Measurements from ENCODE around the gene GDPD1. TPM values are rescaled to one million over a fixed set of nuclear protein-coding genes. Genes with fewer than 3 reads are reported as not detected.

GDPD1 gene
- total RNA-seq, 2 donors from 2014 or later: 3.8 to 5.6 TPM

DNA sequence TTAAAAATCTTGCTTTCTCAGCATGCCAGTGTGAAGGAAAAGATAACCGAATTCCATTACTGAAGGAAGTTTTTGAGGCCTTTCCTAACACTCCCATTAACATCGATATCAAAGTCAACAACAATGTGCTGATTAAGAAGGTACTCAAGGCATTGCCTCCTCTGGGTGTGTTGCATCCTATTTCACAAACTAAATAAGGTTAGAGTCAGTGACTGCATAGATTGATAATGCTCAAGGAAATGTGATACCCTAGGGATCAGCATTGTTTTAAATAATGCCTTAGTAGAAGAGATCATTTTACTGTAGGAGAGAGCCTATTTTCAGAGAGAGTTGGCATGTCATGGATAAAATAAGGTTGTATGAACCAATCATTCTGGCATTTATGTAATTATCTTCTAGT is 36.8 kb downstream of the GDPD1 start:
- 88% methylated on average over 2 of the region's 2 CpGs for WGBS
- H3K9me3 ChIP-seq: no peaks in the 10 kb centered on the region
- TF ChIP-seq POLR2A (IDR thresholded peaks at IDR 0.05) (no peak), POLR2AphosphoS5 (IDR thresholded peaks at IDR 0.05) (no peak)
- TF ChIP-seq, protein P1, sequence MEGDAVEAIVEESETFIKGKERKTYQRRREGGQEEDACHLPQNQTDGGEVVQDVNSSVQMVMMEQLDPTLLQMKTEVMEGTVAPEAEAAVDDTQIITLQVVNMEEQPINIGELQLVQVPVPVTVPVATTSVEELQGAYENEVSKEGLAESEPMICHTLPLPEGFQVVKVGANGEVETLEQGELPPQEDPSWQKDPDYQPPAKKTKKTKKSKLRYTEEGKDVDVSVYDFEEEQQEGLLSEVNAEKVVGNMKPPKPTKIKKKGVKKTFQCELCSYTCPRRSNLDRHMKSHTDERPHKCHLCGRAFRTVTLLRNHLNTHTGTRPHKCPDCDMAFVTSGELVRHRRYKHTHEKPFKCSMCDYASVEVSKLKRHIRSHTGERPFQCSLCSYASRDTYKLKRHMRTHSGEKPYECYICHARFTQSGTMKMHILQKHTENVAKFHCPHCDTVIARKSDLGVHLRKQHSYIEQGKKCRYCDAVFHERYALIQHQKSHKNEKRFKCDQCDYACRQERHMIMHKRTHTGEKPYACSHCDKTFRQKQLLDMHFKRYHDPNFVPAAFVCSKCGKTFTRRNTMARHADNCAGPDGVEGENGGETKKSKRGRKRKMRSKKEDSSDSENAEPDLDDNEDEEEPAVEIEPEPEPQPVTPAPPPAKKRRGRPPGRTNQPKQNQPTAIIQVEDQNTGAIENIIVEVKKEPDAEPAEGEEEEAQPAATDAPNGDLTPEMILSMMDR (IDR thresholded peaks at IDR 0.05): no peak
- H3K27ac ChIP-seq: no peak overlapping the region
- H3K27me3 ChIP-seq (replicated peaks; ENCODE audit: insufficient read depth): no peaks in the 10 kb centered on the region
- no peak for DNase-seq (ENCODE audit: low spot score)
- no peak overlapping the region for H3K4me3 ChIP-seq
- intact Hi-C loops (cut with DNase I): no loop called here
- H3K36me3 ChIP-seq: no peaks in the 10 kb centered on the region
- H3K4me1 ChIP-seq (replicated peaks): no peaks in the 10 kb centered on the region

DNA sequence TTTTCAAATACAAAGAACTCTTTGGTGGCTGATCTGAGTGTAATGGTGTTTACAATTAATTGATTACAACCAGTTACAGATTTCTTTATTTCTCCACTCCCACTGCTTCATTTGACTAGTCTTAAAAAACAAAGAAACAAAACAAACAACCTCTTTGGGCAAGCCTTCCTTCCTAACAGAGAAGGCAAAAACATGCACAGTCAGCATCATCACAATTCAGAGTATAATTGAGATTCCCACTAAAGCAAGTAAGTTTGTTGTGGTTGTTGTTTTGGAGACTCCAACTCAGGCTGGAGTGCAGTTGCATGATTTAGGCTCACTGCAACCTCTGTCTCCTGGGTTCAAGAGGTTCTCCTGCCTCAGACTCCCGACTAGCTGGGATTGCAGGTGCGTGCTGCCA is 40.4 kb downstream of the GDPD1 start:
- H3K4me1 ChIP-seq (replicated peaks): no peaks in the 10 kb centered on the region
- H3K9me3 ChIP-seq: no peaks in the 10 kb centered on the region
- DNase-seq (ENCODE audit: low spot score): no peak
- TF ChIP-seq, protein P1 (IDR thresholded peaks at IDR 0.05): no peak
- TF ChIP-seq POLR2A (IDR thresholded peaks at IDR 0.05) (no peak), POLR2AphosphoS5 (IDR thresholded peaks at IDR 0.05) (no peak)
- no peak overlapping the region for H3K27ac ChIP-seq
- intact Hi-C loops (cut with DNase I): no loop called here
- no peaks in the 10 kb centered on the region for H3K36me3 ChIP-seq
- no peaks in the 10 kb centered on the region for H3K27me3 ChIP-seq (replicated peaks; ENCODE audit: insufficient read depth)
- H3K4me3 ChIP-seq: no peak overlapping the region
- WGBS: 100% methylated on average over 2 of the region's 2 CpGs

DNA sequence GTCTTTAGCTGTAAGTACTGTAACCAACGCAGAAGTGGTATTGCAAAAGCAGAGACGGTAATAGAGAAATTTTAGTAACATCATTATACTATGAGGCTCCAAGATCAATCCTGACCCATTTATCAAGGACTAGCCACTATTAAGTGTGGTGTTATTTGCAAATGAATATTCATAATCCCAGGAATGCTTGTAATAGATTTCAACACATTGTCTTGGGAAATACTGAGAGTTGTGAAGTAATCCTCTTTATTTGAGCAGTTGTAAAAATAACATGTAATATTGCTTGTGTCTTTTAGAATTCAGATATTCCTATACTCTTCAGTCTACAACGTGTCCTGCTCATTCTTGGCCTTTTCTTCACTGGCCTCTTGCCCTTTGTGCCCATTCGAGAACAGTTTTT is 46.4 kb downstream of the GDPD1 start:
- H3K36me3 ChIP-seq: no peaks in the 10 kb centered on the region
- no peaks in the 10 kb centered on the region for H3K27me3 ChIP-seq (replicated peaks; ENCODE audit: insufficient read depth)
- TF ChIP-seq, protein P1 (IDR thresholded peaks at IDR 0.05): no peak
- TF ChIP-seq POLR2AphosphoS5 (IDR thresholded peaks at IDR 0.05) (no peak), POLR2A (IDR thresholded peaks at IDR 0.05) (no peak)
- no peak overlapping the region for H3K27ac ChIP-seq
- no peak overlapping the region for H3K4me3 ChIP-seq
- intact Hi-C loops (cut with DNase I): no loop called here
- H3K4me1 ChIP-seq (replicated peaks): no peaks in the 10 kb centered on the region
- H3K9me3 ChIP-seq: no peaks in the 10 kb centered on the region
- WGBS: 83% methylated on average over 4 of the region's 4 CpGs
- no peak for DNase-seq (ENCODE audit: low spot score)

DNA sequence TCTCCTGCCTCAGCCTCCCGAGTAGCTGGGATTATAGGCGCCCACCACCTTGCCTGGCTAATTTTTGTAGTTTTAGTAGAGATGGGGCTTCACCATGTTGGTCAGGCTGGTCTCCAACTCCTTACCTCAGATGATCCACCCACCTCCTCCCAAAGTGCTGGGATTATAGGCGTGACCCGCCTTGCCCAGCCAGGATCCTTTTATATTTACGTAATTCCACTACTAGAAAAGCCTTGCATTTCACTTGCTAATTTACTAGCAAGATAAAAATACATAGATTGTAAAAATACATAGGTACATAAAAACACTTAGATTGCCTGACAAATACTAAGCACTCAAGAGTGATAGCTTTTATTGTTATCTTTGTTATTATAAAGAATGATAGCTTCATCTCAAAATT is 47.5 kb downstream of the GDPD1 start:
- Histone ChIP-seq H3K27ac (no peak overlapping the region), H3K36me3 (no peaks in the 10 kb centered on the region), H3K9me3 (no peaks in the 10 kb centered on the region), H3K4me1 (replicated peaks) (no peaks in the 10 kb centered on the region), H3K27me3 (replicated peaks; ENCODE audit: insufficient read depth) (no peaks in the 10 kb centered on the region), H3K4me3 (no peak overlapping the region)
- 96% methylated on average over 5 of the region's 5 CpGs for WGBS
- TF ChIP-seq, protein P1 (IDR thresholded peaks at IDR 0.05): no peak
- TF ChIP-seq POLR2AphosphoS5 (IDR thresholded peaks at IDR 0.05) (no peak), POLR2A (IDR thresholded peaks at IDR 0.05) (no peak)
- intact Hi-C loops (cut with DNase I): no loop called here
- DNase-seq (ENCODE audit: low spot score): no peak

DNA sequence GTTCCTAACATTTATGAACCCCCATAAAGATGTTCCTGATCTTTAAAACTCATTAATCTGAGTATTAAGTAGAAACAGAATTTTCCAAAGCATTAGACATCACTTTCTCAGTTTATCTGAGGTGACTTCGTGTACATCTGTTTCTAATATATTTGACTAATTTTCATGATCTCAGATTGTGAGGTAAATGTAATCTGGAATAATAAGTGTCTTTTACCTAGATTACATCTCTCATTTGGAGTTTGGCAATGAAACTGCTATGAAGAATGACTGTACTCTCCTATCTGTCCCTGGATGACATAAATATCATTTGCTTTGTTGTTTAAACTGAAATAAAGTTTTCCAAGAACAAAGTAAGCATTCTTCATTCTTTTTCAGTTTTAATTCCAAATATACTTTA is 55.3 kb downstream of the GDPD1 start:
- no peaks in the 10 kb centered on the region for H3K4me1 ChIP-seq (replicated peaks)
- H3K27ac ChIP-seq: no peak overlapping the region
- no peak overlapping the region for H3K4me3 ChIP-seq
- no peak for DNase-seq (ENCODE audit: low spot score)
- H3K36me3 ChIP-seq: no peaks in the 10 kb centered on the region
- no peak for TF ChIP-seq POLR2A (IDR thresholded peaks at IDR 0.05)
- TF ChIP-seq, protein P1 (IDR thresholded peaks at IDR 0.05): no peak
- H3K9me3 ChIP-seq: no peaks in the 10 kb centered on the region
- H3K27me3 ChIP-seq (replicated peaks; ENCODE audit: insufficient read depth): no peaks in the 10 kb centered on the region
- intact Hi-C loops (cut with DNase I): no loop called here
- WGBS: 34% methylated on average over 1 of the region's 1 CpG

Data from prostate gland (tissue), 2 donors.